ENCODE data around the gene FAM53A.
"Not testable (repeated sequence)": the region's sequence is repeated elsewhere in the genome, so short reads cannot be mapped to it uniquely, and the experiment has no call there.

FAM53A gene

DNA sequence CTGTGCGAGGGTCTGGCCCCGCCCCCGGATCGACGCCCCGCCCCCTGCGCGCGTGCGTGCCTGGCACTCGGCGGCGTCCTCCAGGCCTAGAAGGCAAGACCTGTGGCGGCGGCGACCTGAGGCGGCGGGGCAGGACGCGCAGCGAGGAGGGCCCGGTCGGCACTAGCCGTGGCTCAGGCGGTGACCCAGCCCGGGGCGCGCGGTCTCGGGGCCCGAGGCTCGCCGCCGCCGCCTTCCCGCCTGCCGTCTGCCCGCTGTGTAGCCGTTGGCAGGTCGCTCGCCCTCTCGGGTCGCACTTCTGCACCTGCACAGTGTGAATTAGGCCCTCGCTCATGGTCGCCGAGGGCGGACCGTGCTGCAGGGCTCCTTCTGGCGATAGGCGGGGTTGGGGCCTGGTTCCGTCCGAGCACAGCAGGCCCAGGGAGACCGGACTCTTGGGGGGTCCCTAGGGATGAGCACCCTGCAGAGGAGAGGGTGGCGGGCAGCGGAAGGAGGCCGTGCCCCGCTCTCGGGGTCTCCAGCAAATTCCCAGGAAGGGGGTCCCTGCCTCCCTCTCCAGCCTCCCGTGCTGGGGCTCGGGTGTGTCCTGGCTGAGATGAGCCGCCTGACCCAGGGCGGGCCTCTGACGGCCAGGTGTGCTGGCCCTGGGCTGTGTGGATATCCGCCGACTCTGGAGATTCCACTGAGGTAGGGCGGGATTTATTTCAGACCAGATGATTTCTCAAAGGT lies 557 bp upstream of the FAM53A start:
- DNase-seq: no peak

DNA sequence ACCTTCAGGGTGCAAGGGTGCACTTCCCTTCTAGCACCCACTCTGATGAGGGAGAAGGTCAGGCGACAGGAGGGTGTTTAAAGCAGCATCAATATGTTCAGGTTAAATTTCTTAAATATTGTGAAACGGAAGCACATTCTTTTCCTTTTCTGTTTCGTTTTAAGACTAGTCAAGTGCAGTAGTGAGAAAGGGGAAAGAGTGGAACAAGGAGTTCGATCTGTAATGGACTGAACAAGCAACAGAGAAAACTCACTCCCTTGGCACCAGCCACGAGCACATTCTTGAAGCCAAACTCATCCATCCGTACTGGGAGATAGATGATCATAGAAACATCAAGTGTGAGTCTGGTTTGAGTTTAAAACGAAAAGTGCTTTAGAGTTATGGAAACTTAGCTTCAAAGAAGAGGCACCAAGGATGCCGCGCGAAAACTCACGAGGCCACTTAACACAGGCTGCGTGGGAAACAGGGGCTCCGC lies 815 bp downstream of the FAM53A start:
- no peak for DNase-seq

DNA sequence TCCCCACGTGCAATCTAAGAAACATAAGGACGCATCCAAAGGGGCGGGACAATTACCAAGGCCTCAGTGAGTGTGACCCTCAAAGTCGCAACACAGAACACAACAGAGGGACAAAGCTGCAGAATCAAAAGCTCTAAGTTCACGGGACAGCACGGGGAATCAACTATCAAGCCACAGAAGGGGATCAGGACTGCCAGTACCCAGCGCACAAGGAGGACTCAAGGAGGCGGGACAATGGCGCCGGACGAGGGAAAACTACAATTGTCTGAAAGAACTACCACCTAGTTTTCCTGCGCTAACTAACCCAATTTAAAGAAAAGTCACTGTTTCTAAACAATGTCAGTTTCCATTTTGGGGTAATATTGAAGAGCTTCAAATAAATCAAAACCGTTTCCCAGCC lies 1.3 kb downstream of the FAM53A start:
- DNase-seq: no peak

DNA sequence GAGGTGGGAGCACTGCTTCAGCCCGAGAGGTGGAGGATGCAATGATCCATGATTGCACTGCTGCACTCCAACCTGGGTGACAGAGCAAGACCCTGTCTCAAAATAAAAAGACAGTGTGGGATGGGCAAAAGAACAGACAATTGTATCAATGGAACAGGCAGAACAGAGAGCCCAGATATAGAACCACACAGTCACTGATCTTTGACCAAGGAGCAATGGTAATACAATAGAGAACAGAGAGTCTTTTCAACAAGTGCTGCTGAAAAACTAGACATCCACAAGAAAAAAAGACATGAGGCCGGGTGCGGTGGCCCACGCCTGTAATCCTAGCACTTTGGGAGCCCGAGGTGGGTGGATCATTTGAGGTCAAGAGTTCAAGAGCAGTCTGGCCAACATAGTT lies 5.9 kb downstream of the FAM53A start:
- DNase-seq: no peak

DNA sequence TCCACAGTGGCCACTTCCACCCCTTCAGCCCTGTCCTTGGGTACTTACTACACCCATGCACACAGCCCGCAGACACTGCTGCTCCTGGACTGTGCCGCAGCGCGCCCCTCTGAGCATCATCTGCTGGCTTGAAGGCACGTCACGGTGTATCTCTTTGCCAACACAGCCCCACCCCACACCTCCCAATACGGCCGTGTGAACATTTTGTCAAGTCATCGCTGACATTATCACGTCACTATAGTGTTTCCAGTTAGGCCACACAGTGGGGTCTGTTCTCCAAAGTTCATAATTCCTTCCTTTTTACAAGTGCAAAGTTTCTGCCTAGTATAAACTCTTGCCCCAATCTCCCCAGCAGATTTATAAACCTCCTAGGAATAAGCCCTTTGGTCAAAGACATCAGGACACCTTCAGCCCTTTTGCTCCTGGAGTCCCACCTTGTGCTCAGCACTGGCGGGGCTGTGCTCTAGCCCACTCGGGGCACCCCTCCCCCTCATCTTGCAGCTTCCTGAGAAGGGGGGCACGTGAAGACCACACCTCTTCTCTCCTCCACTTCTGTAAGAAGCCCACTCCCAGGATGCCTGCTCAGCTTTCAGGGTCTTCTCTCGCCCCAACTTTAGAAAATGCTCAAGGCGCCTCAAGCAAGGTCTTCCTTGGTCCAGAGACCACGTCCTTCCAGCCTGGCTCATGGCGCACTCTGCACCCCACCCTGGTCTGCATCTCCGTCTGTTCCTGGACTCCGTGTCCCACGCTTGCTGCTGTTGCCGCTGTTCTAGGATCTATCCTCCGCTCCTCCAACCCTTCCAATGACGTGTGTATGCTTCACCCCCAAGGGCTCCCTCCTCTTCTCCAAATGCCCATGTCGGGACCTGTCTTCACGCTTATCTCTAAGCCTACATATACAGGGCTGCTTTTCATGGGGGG lies 7.2 kb downstream of the FAM53A start:
- DNase-seq: no peak

DNA sequence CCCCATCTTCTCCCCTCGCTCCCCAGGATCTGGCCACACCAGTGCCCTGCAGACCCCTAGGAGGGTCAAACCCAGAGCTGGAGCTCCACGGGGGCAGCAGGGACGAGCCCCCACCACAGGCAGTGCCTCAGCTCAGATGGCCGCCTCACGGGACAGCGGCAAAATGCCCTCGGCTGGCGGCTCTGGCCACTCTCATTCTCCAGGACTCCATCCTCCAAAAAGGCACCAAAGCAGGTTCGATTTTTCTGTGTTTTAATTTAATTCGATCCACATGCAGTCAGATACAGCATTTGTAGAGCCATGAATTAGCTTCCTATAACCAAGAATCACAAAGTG lies 8.3 kb downstream of the FAM53A start:
- no peak for DNase-seq

DNA sequence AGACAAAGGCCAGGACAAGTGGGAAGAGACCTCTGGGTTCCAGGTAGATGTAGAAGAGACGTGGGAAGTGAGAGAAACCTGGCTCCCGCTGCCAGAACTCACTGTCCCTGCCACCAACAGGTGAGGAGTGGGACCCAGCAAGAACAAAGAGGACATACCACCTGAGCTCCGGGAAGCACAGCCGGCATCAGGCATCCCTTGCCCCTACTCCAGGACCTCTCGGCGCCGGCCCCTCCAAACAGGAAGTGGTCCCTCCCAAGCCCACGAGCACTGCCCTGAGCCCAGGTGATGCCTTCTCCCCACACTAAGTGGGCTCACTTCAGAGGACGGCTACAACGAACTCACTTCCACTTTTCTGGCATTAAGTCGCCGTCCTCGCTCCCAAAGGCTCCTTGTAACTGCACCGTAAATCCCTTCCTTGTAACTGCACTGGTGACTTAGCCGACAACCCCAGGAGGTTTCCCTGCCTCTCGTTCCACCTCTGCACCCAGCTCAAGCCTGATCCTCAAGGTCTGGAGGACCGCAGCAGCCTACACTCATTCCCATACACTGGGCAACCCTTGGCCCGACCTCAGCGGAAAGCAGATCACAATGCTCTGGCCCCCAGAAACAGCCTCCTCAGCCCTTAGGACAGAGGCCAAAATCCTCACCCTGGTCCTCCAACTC lies 8.8 kb downstream of the FAM53A start:
- no peak for DNase-seq

DNA sequence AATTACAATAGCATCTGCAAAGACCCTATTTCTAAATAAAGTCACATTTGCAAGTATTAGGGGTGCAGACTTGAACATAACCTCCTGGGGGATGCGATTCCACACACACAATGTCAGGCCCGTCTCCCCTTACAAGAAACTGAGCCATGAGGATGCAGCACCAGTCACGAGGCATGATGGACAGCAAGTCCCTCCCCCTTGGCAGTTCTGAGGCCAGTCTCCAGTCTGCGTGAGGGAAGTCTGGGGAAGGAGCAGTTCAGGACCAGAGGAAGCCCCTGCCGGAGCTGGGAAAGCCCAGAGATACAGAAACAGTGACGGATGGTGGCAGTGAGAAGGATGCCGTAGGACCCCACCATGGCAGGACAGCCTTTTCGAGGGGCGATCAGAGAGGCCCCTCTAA lies 9.4 kb downstream of the FAM53A start:
- DNase-seq: no peak

DNA sequence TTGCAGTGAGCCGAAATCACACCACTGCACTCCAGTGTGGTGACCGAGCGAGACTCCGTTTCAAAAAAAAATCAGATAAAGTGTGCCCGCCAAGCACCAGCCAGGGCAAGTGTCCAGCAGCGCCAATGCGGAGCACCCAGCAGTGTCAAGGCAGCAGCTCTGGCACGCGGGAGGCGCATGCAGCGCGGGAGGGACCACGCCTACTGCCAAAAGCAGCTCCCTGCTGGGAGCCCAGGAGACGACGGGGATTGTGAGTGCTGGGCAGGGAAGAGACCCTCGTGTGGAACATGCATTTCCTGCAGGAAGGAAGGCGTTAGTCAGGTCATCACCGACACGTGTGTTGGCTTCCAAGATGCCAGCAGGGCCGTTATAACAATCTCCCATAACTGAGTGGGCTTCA lies 10.4 kb downstream of the FAM53A start:
- no peak for DNase-seq

DNA sequence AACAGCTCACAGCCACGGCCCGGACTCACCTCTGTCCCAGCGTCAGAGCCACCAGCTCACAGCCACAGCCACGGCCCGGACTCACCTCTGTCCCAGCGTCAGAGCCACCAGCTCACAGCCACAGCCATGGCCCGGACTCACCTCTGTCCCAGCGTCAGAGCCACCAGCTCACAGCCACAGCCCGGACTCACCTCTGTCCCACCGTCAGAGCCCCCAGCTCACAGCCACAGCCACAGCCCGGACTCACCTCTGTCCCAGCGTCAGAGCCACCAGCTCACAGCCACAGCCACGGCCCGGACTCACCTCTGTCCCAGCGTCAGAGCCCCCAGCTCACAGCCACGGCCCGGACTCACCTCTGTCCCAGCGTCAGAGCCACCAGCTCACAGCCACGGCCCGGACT lies 13.1 kb downstream of the FAM53A start:
- DNase-seq: not testable (repeated sequence)

DNA sequence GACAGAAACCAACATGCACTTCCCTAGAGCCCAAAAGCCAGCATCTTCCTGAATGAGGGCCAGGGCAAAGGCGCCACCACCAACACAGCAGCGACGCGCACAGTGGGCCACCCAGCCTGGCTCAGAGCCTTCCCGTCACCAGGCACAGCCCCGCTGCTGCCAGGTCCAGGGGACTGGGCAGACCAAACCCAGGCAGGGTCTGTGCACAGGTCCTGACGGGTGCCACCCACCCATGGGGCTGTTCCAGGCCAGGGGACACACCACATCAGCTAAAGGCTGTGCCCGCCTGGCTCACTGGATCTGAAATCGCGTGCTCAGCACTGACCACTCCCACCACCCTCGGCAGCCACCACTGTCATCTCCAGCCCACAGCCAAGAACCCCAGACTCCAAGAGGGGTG lies 13.8 kb downstream of the FAM53A start:
- no peak for DNase-seq

DNA sequence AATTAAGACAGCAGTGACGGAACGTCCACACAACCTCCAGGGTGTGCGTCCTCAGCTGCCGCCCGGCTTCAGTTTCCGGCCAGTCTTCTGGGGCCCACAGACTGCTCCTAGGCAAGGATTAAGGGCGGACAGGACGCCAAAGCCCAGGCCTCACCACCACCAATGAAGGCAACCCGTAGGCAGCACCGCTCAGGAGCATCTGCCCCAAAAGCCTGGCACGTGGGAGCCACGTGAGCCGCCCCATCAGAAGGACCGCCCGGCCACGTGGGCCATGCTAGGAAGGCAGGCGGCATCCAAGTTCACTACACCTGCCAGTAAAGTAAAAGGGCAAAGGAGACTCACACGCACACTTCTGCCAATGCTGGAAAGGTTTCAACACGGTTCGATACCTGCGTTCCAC lies 14.3 kb downstream of the FAM53A start:
- no peak for DNase-seq

DNA sequence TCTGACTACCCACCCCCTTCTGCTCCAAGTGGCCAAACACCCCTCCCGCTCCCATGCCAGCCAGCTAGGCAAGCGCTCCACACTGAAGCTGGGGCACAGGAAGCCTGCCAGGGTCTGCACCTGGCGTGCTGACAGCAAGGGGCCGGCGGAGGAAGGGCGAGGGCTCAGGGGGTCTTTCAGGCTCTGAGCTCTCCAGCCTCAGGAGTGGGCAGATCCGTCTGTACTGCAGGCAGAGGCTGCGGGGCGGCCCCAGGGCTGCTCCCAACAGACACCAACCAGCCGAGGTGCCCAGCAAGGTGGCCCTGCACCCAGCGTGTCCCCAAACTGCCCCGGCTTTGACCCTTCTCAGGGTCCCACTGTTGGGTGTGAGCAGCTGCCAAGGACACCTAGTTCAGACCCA lies 14.8 kb downstream of the FAM53A start:
- no peak for DNase-seq

DNA sequence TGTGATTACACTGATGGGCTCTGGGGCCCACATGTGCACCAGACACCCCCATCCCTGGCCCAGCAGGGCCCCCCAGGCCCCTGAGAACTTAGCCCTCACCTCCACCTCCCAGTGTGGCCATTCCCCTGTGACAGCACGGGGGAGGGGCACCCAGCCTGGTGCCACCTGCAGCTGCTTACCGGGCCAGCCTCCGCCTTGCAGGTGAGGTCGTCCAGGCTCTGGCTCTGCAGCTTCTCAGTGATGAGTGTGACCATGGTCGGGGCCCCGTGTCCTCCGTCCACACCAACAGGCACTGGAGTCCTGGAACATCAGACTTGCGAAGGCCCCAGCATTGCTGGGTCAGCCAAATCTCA lies 15.6 kb downstream of the FAM53A start:
- no peak for DNase-seq

DNA sequence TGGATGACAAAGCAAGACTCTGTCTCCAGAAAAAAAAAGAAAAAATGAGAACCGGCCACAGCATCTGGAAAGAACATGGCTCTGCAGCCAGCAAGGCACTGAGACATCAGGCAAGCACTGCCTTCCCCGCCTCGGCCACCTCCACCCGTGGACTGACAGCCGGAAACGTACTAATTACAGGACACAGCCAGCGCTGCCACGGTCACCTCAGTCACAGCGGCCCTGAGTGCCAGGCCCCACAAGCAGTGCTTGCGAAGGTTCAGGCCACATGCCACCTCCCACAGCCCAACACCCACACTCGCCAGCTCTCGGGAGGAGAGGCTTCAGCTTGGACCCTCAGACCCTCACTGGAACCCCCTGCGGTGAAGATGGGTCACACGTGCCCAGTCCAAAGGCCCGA lies 16.8 kb downstream of the FAM53A start:
- DNase-seq: no peak

DNA sequence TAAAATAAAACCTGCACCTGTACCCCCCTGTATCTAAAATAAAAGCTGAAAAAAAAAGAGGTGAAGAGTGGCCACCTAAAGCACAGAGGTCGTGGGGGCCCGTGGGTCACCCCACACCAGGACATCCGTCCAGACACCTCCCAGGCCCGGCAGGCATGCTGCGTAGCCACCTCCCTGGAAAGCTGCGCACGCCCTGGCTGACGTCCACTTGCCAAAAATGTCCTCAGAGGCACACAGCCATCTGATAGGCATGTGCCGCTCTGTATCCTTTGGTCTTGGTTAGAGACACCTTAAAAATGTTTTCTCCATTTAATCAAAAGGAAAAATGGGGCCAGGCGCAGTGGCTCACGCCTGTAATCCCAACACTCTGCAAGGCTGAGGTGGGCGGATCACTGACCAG lies 17.7 kb downstream of the FAM53A start:
- no peak for DNase-seq

DNA sequence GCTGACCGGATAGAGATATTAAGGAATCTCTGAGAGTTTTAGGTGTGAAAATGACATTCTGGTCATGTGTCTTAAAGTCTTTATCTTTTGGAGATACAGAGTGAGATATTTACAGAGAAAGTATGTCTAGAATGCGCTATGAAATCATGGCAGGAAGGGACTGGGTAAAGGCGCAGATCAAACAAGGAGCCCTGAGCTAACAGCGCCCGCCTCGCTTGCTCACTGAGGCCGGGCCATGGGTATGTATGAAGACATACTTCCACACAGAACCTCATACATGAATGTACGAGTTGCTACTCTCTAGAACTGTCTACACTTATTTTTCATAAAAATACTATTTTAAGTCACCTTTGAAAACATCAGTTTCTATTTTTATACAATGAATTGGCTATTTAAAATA lies 20.0 kb downstream of the FAM53A start:
- no peak for DNase-seq

DNA sequence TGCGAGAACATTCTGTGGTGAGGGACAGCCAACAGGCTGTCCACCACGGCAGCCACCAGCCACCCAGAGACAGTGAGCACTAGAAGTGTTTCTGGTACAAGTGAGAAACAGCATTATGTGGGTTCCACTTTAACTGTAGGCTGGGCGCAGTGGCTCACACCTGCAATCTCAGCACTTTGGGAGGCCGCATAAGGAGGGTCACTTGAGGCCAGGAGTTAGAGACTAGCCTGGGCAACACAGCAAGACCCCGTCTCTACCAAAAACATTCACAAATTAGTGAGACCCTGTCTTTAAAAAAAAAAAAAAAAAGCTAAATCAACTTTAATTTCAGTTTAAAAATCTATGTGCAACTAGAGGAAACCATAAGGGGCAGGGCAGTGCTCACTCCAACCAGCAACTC lies 20.6 kb downstream of the FAM53A start:
- no peak for DNase-seq

DNA sequence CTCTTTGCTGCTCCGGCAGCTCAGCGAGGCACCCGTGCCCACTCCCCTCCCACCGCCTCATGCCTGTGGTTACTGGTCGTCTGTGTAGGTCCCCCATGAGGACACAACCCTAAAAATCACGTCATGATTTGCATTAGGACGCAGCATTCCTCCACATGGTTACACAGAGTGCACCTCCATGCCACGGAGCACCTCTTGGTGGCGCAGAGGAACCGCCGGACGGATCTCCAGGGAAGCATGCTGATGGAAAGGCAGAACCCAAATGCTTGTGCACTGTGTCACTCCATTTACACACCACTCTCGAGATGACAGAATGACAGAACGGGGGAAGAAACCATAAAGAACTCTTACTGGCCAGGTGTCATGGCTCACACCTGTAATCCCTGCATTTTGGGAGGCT lies 22.4 kb downstream of the FAM53A start:
- DNase-seq: no peak

DNA sequence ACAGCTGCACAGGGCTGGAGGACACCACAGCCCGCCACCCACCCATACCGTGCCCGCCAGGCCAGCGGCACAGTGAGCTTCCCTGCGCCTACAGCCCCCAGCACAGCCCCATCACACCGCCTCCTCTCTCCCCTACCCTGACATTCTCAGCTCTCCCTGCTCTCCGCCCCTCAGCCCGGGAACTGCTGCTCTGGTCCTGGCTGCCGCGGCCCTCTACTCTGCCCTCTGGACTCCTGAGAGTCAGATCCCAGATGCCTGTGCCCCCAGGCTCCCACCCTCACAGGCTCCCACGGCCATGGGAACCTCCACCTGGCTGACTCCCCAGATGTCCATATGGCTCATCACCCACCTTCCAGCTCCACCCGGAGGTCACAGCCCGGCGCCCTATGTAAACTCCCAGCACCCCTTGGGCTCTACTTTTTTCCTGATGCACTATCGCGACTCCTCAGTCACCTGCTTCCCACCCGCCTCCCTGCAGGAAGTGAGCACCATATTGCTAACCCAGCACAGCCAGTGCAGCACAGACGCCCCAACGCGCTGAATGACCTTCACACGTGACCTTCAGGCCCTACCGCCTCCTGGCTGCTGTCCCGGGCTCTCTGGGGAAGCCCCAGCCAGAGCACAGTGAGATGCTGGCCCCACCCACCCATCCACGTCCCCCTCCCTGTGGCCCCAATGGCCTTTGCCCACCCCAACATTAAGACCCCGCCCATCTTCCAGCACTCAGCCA lies 23.0 kb downstream of the FAM53A start:
- no peak for DNase-seq

DNA sequence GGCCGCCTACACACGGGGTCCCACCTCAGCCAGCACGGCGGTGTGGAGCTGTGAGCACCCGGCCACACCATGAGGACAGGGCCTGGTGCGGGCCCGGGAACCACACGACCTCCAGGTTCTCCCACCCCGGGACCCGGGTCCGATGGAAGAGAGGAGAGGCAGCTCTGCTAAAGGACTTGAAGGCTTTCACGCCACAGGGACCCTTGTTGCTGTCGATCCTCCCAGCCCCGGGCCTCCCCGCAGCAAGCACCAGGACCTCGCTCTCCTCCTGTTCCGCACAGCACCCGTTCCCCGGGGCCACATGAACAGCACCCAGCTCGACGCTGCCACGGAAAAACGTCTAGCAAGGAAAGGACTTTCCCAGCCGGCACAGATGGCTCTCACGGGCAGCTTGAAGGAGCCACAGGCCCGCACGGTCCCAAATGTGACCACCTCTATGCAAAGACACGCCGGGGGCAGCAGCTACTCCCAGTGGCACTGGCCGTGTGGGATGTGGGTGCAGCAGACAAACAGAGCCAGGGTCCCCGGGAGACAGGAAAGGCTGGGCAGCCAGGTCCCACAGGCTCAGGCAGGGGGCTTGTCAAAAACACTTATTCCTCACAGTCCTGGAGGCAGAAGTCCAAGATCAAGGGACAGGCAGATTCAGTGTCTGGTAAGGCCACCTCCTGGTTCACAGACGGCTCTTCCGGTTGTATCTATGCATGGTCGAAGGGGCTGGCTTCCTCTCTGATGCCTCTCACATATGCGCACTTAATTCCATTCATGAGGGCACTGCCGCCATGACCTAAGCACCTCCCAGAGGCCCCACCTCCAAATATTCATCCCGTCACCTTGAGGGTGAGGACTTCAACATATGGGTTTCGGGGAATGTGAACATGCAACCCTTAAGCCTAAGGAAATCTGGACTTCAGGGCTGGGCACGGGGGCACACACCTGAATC lies 24.7 kb downstream of the FAM53A start:
- DNase-seq: no peak

DNA sequence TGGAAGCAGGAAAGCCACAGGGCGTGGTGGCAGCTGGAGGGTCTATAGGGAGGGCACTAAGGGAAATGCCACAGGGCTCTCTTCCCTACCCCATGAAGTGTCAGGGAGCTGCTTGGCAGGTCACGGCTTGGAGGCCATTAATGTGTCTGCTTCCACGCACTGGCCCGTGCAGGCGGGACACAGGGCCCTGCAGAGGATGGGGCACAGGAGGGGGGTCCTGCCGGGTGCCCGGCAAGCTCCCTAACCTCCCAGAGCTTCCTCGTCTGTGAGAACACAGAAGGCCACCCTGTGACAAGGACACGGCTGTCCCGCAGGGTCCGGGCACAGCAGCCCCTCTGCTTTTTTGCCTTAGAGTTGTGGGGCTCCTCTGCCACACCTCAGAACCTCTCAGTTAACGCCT lies 25.5 kb downstream of the FAM53A start:
- DNase-seq: no peak
